Breast epithelium (tissue), 3 donors: ENCODE measurements around the gene INAFM2.

ENCODE experiments used
- POLR2A ChIP-seq: fragments of 450-650 bp; IDR thresholded peaks from one replicate; pipeline ENCODE4 v1.6.1; 2016; ENCODE audit warnings: antibody characterized with exemption, mild to moderate bottlenecking, moderate library complexity
- POLR2AphosphoS5 ChIP-seq, 3 donors: sonication (generic); formaldehyde crosslinking; IDR thresholded peaks; one replicate each; pipeline ENCODE4 v1.6.1; 2017; ENCODE audit warnings: antibody characterized with exemption in 3 of 3
- TF ChIP-seq, protein P1 (sequence below), 3 donors: fragments of 450-650 bp; IDR thresholded peaks; one replicate each; pipeline ENCODE4 v1.5.1; 2016 to 2017; ENCODE audit warnings: antibody characterized with exemption in 3 of 3, mild to moderate bottlenecking in 3 of 3, moderate library complexity in 3 of 3

DNA sequence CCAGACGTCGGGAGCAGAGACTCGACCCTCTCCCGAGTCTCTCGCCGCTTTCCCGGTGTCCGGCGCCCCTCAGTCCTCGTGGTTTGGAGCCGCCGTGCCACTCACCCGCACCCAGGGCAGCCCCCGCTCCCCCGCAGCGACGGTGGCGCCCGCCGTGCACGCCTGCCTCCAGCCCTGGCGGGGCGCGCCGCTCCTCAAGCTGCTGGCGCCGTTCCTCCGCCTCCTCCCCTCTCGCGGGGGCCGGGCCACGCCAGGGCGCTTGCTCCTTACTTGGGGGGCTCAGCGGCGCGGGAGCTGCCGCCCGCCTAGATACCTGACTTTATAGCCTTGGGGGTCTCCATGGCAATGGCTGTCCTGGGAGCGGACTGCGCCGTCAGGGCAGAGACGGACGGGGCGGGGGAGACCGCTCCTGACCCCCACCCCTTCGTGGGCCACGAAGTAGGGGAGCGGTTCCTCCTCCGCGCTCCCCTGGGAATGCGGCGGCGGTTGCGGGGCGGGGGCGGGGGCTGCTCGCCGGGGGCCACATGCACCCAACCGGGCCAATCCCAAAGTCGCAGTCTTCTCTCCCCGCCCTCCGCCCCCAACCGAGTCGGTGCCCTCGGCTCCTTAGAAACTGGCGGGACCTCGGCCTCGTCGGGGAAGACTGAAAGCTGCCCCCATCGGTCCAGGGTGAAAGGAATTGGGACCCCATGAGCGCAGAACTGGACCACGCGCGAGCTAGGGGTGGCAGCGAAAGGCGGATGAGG is 40.5 kb upstream of the INAFM2 start, which contains the start of gene ANKRD63:
- TF ChIP-seq, protein P1, sequence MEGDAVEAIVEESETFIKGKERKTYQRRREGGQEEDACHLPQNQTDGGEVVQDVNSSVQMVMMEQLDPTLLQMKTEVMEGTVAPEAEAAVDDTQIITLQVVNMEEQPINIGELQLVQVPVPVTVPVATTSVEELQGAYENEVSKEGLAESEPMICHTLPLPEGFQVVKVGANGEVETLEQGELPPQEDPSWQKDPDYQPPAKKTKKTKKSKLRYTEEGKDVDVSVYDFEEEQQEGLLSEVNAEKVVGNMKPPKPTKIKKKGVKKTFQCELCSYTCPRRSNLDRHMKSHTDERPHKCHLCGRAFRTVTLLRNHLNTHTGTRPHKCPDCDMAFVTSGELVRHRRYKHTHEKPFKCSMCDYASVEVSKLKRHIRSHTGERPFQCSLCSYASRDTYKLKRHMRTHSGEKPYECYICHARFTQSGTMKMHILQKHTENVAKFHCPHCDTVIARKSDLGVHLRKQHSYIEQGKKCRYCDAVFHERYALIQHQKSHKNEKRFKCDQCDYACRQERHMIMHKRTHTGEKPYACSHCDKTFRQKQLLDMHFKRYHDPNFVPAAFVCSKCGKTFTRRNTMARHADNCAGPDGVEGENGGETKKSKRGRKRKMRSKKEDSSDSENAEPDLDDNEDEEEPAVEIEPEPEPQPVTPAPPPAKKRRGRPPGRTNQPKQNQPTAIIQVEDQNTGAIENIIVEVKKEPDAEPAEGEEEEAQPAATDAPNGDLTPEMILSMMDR (IDR thresholded peaks at IDR 0.05) = no peak
- no peak for TF ChIP-seq POLR2AphosphoS5 (IDR thresholded peaks at IDR 0.05)
- no peak for TF ChIP-seq POLR2A
